ENCODE data around the gene PGAM1.

GRCh38 chr10:97412891-97413304 lies 13.1 kb upstream of the PGAM1 start:
- TF ChIP-seq POLR2A (IDR thresholded peaks at IDR 0.05) (no peak), CTCF (IDR thresholded peaks at IDR 0.05) (no peak)

All from heart left ventricle (tissue), 13 donors.